GM12878 (cell line): ENCODE measurements around the gene OGFRL1.

Experiments used
- EZH2 ChIP-seq: IDR thresholded peaks from 2 replicates; pipeline ENCODE4 v1.6.1; 2012; ENCODE audit warnings: low read depth, mild to moderate bottlenecking, control low read depth, inconsistent platforms, low read length, borderline replicate concordance; ENCODE audit not compliant: control insufficient read depth
- POLR2A ChIP-seq: IDR thresholded peaks from 2 replicates; pipeline ENCODE4 v1.6.1; 2011; ENCODE audit warnings: low read depth, mild to moderate bottlenecking, low read length
- SMC3 ChIP-seq: IDR thresholded peaks from 2 replicates; pipeline ENCODE4 v1.6.1; 2011; ENCODE audit warnings: low read length, improper control_type of control experiment, borderline replicate concordance

- TF ChIP-seq SMC3: no peak
- TF ChIP-seq POLR2A: no peak
- TF ChIP-seq EZH2: no peak
These were observed 28.8 kb downstream of the OGFRL1 start for GRCh38 chr6:71317441-71317840.
